GM18498 (cell line): ENCODE measurements around the gene BOLA1.
"Not testable (repeated sequence)": the region's sequence is repeated elsewhere in the genome, so short reads cannot be mapped to it uniquely, and the experiment has no call there.

ENCODE experiments used
- ATAC-seq: cut with Tn5 transposase; IDR thresholded peaks from one replicate; pipeline ENCODE4 v1.9.1; 2021; ENCODE audit warnings: mild to moderate bottlenecking, moderate library complexity; ENCODE audit not compliant: unreplicated experiment

Gene BOLA1

GRCh38 chr1:149886396-149887195, 12.8 kb upstream of the BOLA1 start:
- ATAC-seq: peak; percentile 61

GRCh38 chr1:149887196-149887455, 12.2 kb upstream of the BOLA1 start:
- ATAC-seq: not testable (repeated sequence)

- ATAC-seq: peak; percentile 54
These were observed 11.7 kb upstream of the BOLA1 start for GRCh38 chr1:149887456-149888246.

- ATAC-seq: peak; percentile 23
These were observed 10.9 kb upstream of the BOLA1 start for GRCh38 chr1:149888247-149888998.

GRCh38 chr1:149888999-149889289, 10.4 kb upstream of the BOLA1 start:
- ATAC-seq: no peak

- ATAC-seq: no peak
These were observed 2.8 kb upstream of the BOLA1 start for GRCh38 chr1:149896575-149896974.

- no peak for ATAC-seq
These were observed 4.6 kb downstream of the BOLA1 start for GRCh38 chr1:149903836-149904491.

GRCh38 chr1:149906570-149907075, 7.3 kb downstream of the BOLA1 start:
- no peak for ATAC-seq

GRCh38 chr1:149914545-149914944, 15.2 kb downstream of the BOLA1 start:
- no peak for ATAC-seq

GRCh38 chr1:149915429-149916192, 16.2 kb downstream of the BOLA1 start:
- no peak for ATAC-seq

- ATAC-seq: no peak
These were observed 17.0 kb downstream of the BOLA1 start for GRCh38 chr1:149916193-149916897.

GRCh38 chr1:149916898-149917252, 17.5 kb downstream of the BOLA1 start:
- no peak for ATAC-seq

GRCh38 chr1:149917571-149918144, 18.3 kb downstream of the BOLA1 start, which contains the start of gene SV2A:
TSS of gene SV2A (minus strand) at chr1:149917844. CDS start at chr1:149913840, 4,004 bp downstream.
- ATAC-seq: no peak

GRCh38 chr1:149923626-149924025, 24.3 kb downstream of the BOLA1 start:
- ATAC-seq: no peak

- no peak for ATAC-seq
These were observed 26.0 kb downstream of the BOLA1 start for GRCh38 chr1:149925345-149925744.

GRCh38 chr1:149925751-149926150, 26.4 kb downstream of the BOLA1 start:
- ATAC-seq: no peak

- ATAC-seq: no peak
These were observed 26.9 kb downstream of the BOLA1 start for GRCh38 chr1:149926296-149926695.

GRCh38 chr1:149927056-149927562, 27.7 kb downstream of the BOLA1 start:
- no peak for ATAC-seq
